ENCODE results near the gene TACR1. TPM values are rescaled to one million over a fixed set of nuclear protein-coding genes. Genes with fewer than 3 reads are reported as not detected.

Gene TACR1
- total RNA-seq, 2 donors from 2014 or later: 0.07 to 0.16 TPM

DNA sequence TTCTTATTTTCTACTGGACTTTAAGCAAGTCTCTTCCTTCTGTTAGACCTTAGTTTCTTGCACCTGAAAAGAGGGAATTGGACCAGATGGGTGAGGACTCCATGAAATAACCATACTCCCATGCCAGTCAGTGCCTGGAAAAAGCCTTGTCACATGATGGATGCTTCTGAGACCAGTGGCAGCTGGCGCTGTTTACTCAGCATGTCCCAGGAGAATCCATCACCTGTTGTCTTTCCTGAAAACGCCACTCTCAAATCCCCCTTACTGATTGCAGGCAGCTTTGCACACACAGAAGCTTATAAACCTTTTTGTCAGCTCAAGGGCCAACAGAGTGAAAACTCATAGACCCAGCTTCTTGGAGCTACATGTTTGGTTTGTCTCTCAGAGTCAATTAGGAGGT, 123.2 kb downstream of the TACR1 start:
- Histone ChIP-seq H3K9me3 (no peaks in the 10 kb centered on the region), H3K27ac (no peak overlapping the region), H3K36me3 (no peaks in the 10 kb centered on the region), H3K4me1 (no peaks in the 10 kb centered on the region), H3K27me3 (no peaks in the 10 kb centered on the region), H3K4me3 (no peak overlapping the region)
- TF ChIP-seq, protein P1, sequence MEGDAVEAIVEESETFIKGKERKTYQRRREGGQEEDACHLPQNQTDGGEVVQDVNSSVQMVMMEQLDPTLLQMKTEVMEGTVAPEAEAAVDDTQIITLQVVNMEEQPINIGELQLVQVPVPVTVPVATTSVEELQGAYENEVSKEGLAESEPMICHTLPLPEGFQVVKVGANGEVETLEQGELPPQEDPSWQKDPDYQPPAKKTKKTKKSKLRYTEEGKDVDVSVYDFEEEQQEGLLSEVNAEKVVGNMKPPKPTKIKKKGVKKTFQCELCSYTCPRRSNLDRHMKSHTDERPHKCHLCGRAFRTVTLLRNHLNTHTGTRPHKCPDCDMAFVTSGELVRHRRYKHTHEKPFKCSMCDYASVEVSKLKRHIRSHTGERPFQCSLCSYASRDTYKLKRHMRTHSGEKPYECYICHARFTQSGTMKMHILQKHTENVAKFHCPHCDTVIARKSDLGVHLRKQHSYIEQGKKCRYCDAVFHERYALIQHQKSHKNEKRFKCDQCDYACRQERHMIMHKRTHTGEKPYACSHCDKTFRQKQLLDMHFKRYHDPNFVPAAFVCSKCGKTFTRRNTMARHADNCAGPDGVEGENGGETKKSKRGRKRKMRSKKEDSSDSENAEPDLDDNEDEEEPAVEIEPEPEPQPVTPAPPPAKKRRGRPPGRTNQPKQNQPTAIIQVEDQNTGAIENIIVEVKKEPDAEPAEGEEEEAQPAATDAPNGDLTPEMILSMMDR (IDR thresholded peaks at IDR 0.05): no peak
- DNase-seq (ENCODE audit: low spot score): no peak

DNA sequence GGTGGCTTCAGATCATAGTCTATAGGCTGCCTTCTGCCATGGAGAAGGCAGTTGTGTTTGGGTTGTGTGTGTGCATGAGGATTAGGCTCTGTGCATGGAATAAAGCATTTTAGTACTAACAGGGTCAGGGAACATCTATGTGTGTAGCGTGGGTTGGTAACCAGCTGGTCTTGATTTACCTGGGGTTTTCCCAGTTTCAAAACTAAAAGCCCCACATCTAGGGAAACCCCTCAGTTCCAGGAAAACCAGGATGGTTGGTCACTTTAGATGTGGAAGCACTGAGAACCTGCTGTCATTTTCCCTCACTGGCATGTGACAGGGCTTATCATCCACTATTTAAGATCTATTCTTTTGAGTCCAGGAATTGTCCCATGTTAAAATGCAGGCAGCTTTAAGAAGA, 124.6 kb downstream of the TACR1 start:
- Histone ChIP-seq H3K27me3 (no peaks in the 10 kb centered on the region), H3K36me3 (no peaks in the 10 kb centered on the region), H3K4me1 (no peaks in the 10 kb centered on the region), H3K9me3 (no peaks in the 10 kb centered on the region), H3K4me3 (no peak overlapping the region), H3K27ac (no peak overlapping the region)
- DNase-seq (ENCODE audit: low spot score): no peak
- TF ChIP-seq, protein P1 (IDR thresholded peaks at IDR 0.05): no peak

DNA sequence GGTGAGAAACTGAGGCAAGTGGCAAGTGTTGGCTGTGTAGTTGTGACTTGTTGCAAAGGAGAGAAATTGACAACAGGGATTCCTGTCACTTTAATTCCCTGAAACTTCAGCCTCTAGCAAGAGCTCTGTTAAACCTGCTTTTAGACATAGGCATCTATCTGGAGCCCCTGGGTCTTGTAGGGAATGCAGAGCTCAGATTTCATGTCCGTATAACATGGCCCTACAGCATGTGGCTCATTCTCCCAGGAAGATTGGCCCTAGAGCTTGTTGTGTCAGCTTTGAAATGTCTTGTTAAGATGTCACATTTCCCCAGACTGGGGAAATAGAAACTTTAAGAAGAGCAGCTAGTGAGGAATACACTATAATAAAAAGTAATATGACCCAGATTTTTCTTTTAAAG, 125.1 kb downstream of the TACR1 start:
- H3K27me3 ChIP-seq: no peaks in the 10 kb centered on the region
- H3K4me3 ChIP-seq: no peak overlapping the region
- DNase-seq (ENCODE audit: low spot score): no peak
- no peaks in the 10 kb centered on the region for H3K9me3 ChIP-seq
- no peaks in the 10 kb centered on the region for H3K4me1 ChIP-seq
- TF ChIP-seq, protein P1 (IDR thresholded peaks at IDR 0.05): no peak
- H3K27ac ChIP-seq: no peak overlapping the region
- H3K36me3 ChIP-seq: no peaks in the 10 kb centered on the region

DNA sequence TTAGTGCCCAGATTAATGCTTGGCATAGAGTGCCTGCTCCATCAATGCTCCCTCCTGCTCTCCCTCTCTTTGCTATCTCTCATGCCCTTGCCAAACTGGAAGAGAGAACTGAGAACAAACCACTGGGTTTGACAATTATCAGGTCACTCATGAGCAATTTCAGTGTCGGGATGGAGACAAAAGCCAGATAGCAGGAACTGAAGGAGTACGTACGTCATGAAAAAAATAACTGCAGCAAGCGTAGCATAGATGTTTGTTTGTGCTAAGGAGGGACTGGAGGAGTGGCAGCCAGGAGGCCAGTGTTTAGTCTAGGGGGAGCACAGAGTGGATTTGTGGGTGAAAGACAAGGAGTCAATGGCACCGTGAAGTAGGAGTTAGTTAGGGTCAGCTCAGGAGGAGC, 127.6 kb downstream of the TACR1 start:
- H3K36me3 ChIP-seq: no peaks in the 10 kb centered on the region
- DNase-seq (ENCODE audit: low spot score): no peak
- no peak overlapping the region for H3K4me3 ChIP-seq
- H3K27me3 ChIP-seq: no peaks in the 10 kb centered on the region
- H3K4me1 ChIP-seq: no peaks in the 10 kb centered on the region
- H3K9me3 ChIP-seq: no peaks in the 10 kb centered on the region
- no peak overlapping the region for H3K27ac ChIP-seq
- TF ChIP-seq, protein P1 (IDR thresholded peaks at IDR 0.05): no peak

DNA sequence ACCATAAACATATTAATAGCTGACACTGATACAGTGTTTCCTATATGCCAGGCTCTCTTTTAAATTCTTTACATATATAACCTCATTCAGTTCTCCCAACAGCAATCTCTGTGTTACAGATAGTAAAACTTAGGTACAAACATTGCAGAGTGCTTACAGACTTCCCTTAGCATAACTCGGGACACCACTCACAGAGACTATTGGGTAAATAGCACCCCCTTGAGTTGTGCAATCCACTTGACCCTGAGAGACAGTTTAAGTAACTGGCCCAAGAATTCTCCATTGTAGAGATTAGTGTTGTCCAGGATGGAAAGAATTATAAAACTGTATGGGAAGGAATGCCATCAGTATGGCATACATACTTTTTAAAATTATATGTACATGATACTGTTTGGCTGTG, 130.8 kb downstream of the TACR1 start:
- TF ChIP-seq, protein P1 (IDR thresholded peaks at IDR 0.05): peak in 1 of 2 donors; percentile 33
- no peaks in the 10 kb centered on the region for H3K9me3 ChIP-seq
- no peak overlapping the region for H3K4me3 ChIP-seq
- no peaks in the 10 kb centered on the region for H3K36me3 ChIP-seq
- H3K27me3 ChIP-seq: no peaks in the 10 kb centered on the region
- H3K4me1 ChIP-seq: no peaks in the 10 kb centered on the region
- DNase-seq (ENCODE audit: low spot score): no peak
- H3K27ac ChIP-seq: no peak overlapping the region

DNA sequence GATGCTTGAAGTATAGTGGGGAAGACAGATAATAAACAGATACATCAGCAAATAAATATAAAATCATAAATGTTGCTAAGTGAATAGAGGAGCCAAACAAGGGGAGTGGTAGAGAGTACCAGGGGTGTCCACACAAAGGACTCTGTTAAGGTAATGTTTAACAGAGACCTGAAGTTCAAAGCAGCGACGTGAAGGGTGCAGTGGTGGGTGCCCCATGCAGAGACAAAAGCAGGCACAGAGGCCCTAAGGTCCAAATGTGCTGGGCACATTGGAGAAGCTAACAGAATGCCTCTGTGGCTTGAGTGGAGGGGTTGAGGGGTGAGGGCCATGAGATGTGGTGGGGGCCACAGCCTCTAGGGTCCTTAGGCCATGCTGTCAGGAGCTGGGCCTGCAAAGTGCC, 131.8 kb downstream of the TACR1 start:
- H3K9me3 ChIP-seq: no peaks in the 10 kb centered on the region
- H3K27ac ChIP-seq: no peak overlapping the region
- no peak for DNase-seq (ENCODE audit: low spot score)
- no peaks in the 10 kb centered on the region for H3K36me3 ChIP-seq
- H3K4me3 ChIP-seq: no peak overlapping the region
- no peaks in the 10 kb centered on the region for H3K27me3 ChIP-seq
- TF ChIP-seq, protein P1 (IDR thresholded peaks at IDR 0.05): no peak
- no peaks in the 10 kb centered on the region for H3K4me1 ChIP-seq
